ENCODE measurements around the gene PHAF1.
"Not testable (repeated sequence)": the region's sequence is repeated elsewhere in the genome, so short reads cannot be mapped to it uniquely, and the experiment has no call there.

The PHAF1 gene

DNA sequence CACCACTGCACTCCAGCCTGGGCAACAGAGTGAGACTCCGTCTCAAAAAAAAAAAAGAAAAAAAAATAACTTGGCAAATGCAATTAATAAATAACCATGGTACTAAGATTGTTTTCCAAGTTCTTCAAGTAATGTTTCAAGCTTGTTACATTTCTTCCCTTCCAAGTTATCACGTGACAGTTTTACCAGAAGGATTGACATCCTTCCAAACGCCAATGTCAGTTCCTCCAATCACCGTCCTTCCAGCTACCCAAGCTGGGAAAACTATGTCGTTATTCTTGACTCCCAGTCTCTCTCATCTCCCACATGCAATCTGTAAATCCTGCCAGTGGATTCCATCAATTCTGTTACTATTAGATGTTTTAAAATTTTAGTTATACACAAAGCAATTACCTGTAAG is 3.9 kb upstream of the PHAF1 start:
- Histone ChIP-seq H3K9me3 (replicated peaks; ENCODE audit: low read length) (no peaks in the 10 kb centered on the region), H3K4me2 (ENCODE audit: low read length) (no peak overlapping the region), H3K4me3 (ENCODE audit: low read length) (no peak overlapping the region), H3K27me3 (ENCODE audit: control insufficient read depth, insufficient read depth, low read length) (no peaks in the 10 kb centered on the region), H3K9ac (ENCODE audit: low read depth, low read length) (no peak overlapping the region), H3K36me3 (ENCODE audit: insufficient read depth, low read length) (no peaks in the 10 kb centered on the region), H3K4me1 (ENCODE audit: control insufficient read depth, insufficient read depth, low read length) (peaks cover 14% of the 10 kb centered on the region)

DNA sequence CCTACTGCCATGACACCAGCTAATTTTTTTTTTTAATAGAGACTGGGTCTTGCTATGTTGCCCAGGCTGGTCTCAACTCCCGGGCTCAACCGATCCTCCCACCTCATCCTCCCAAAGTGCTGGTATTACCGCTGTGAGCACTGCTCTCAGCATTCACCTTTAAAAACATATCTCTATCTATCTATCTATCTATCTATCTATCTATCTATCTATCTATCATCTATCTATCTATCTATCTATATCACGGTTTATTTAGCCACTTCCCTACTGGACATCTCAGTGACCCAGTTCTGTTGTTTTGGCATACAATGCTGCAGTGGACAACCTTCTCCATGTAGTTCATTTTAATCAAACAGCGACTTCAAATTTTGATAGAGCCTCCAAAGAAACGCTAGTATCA is 1.3 kb upstream of the PHAF1 start:
- Histone ChIP-seq H3K4me1 (ENCODE audit: control insufficient read depth, insufficient read depth, low read length) (peaks cover 20% of the 10 kb centered on the region), H3K4me2 (ENCODE audit: low read length) (no peak overlapping the region), H3K9ac (ENCODE audit: low read depth, low read length) (no peak overlapping the region), H3K36me3 (ENCODE audit: insufficient read depth, low read length) (no peaks in the 10 kb centered on the region), H3K4me3 (ENCODE audit: low read length) (no peak overlapping the region), H3K27me3 (ENCODE audit: control insufficient read depth, insufficient read depth, low read length) (no peaks in the 10 kb centered on the region), H3K9me3 (replicated peaks; ENCODE audit: low read length) (no peaks in the 10 kb centered on the region)

DNA sequence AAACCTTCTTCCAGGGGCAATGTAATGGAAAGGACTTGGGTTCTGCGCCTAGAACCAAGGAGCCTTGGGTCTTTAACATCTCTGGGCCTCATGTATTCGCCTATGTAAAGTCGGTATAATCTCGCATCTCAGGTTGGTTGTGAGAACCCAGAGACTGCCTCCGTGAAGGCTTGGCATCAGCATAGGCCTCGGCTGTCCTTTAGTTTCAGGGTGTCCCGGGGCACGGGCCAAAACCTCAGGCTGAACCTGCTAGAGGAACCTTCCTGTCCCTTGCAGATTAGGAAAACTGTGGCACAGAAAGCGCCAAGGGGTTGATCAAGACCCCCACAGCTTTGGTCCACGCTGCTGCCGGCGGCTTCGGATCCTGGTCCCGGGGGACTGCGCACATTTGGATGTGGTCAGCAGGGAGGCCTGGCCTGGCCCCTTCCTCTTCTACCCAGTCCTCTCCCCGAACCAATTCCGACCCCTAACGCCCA is 772 bp upstream of the PHAF1 start:
- Histone ChIP-seq H3K4me1 (ENCODE audit: control insufficient read depth, insufficient read depth, low read length) (peaks cover 20% of the 10 kb centered on the region), H3K9ac (ENCODE audit: low read depth, low read length) (peak overlapping the region; percentile 88), H3K4me3 (ENCODE audit: low read length) (peak overlapping the region; percentile 99), H3K36me3 (ENCODE audit: insufficient read depth, low read length) (no peaks in the 10 kb centered on the region), H3K27me3 (ENCODE audit: control insufficient read depth, insufficient read depth, low read length) (no peaks in the 10 kb centered on the region), H3K4me2 (ENCODE audit: low read length) (peak overlapping the region; percentile 100), H3K9me3 (replicated peaks; ENCODE audit: low read length) (no peaks in the 10 kb centered on the region)

DNA sequence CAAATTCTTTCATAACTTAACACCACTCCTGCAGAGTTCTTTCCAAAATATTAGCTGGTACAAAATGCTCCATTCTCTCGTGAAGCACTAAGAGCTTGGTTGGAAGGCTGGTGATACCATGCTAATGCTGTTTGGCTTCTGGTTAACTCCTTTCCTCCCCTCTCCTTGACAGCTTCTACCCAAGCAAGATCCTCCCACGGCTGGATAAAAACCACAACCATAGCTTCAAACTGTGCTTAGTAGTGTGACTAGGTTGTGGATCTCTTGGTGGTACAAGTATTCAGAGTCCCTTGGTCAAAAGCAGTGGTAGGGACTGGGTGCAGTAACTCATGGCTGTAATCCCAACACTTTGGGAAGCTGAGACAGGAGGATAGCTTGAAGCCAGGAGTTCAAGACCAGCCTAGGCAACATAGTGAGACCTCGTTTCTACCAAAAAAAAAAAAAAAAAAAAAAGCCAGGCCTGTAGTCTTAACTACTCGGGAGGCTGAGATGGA is 2.3 kb downstream of the PHAF1 start:
- no peaks in the 10 kb centered on the region for H3K27me3 ChIP-seq (ENCODE audit: control insufficient read depth, insufficient read depth, low read length)
- H3K4me3 ChIP-seq (ENCODE audit: low read length) = no peak overlapping the region
- H3K9ac ChIP-seq (ENCODE audit: low read depth, low read length) = no peak overlapping the region
- no peaks in the 10 kb centered on the region for H3K9me3 ChIP-seq (replicated peaks; ENCODE audit: low read length)
- no peaks in the 10 kb centered on the region for H3K36me3 ChIP-seq (ENCODE audit: insufficient read depth, low read length)
- H3K4me1 ChIP-seq (ENCODE audit: control insufficient read depth, insufficient read depth, low read length) = peaks cover 37% of the 10 kb centered on the region
- no peak overlapping the region for H3K4me2 ChIP-seq (ENCODE audit: low read length)

DNA sequence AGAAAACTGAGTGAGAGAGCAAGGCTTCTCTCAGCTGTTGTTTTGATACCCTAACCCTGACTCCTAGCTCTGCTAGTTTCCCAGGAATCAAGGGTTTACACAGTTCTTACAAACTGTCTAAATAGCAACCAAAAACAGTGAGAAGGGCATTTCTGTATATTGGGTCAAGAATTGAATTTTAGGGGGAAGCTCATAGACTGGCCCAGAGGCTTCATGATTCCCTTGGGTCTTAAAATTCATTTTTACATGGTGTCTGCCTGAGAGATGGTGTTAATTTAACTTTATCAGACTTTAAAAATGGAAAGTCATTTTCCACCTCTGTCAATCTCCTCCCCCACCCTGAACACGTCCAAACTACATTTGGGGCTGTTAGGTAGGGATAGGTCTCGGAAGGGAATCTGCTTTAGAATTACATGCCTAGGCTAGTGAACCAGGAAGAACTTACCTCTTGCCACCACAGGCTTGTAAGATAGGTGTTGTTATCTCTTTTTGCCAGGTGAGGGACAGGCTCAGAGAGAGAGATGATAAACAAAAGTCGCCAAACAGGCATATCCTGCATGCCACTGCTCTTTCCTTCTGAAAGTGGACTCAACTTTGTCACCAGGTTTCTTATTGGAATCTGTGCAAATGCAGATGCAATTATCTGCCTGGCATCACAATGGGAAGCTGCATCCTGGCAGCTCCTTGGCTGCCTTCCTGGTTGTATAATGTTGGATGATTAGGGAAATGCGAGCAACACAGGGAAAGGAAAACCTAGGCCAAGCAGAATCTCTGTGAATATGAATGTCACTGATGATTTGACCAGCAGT is 3.1 kb downstream of the PHAF1 start:
- Histone ChIP-seq H3K4me1 (ENCODE audit: control insufficient read depth, insufficient read depth, low read length) (peaks cover 40% of the 10 kb centered on the region), H3K27me3 (ENCODE audit: control insufficient read depth, insufficient read depth, low read length) (no peaks in the 10 kb centered on the region), H3K9me3 (replicated peaks; ENCODE audit: low read length) (no peaks in the 10 kb centered on the region), H3K9ac (ENCODE audit: low read depth, low read length) (no peak overlapping the region), H3K4me3 (ENCODE audit: low read length) (no peak overlapping the region), H3K36me3 (ENCODE audit: insufficient read depth, low read length) (no peaks in the 10 kb centered on the region), H3K4me2 (ENCODE audit: low read length) (no peak overlapping the region)

DNA sequence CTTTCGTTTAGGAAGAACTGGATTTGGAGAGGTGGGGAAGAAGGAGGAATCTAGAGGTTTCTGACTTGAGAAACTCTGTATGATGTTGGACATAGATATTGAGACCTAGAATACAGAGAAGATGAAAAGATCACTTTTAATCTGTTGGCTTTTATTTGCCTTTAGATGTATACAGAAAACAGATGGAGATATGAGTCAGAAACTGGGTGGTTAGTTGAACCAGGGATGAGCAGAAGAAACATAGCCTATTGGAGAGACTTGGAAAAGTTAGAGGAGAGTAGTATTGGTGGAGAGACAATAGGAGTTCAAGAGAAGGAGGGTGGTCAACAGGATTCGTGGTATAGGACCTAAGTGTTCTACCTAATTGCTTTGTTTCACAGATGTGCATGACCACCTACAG is 5.1 kb downstream of the PHAF1 start:
- no peak overlapping the region for H3K4me3 ChIP-seq (ENCODE audit: low read length)
- H3K4me1 ChIP-seq (ENCODE audit: control insufficient read depth, insufficient read depth, low read length) = peaks cover 31% of the 10 kb centered on the region
- H3K36me3 ChIP-seq (ENCODE audit: insufficient read depth, low read length) = peaks cover 1% of the 10 kb centered on the region
- no peak overlapping the region for H3K4me2 ChIP-seq (ENCODE audit: low read length)
- H3K27me3 ChIP-seq (ENCODE audit: control insufficient read depth, insufficient read depth, low read length) = no peaks in the 10 kb centered on the region
- no peaks in the 10 kb centered on the region for H3K9me3 ChIP-seq (replicated peaks; ENCODE audit: low read length)
- H3K9ac ChIP-seq (ENCODE audit: low read depth, low read length) = no peak overlapping the region

DNA sequence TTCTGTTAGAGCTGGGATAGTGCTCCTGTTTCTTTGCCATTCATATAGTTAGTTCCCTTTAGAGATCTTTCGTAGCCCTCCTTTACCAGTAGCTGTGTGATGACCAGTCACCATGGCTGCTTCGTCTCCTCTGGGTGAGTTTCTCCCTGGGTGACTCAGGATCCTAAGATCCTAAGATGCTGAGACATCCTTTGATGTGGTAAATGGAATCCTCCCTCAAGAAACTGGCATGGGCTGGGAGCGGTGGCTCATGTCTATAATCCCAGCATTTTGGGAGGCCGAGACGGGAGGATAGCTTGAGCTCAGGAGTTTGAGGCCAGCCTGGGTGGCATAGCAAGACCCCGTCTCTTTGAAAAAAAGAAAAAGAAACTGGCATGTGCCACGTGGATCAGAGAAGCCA is 5.9 kb downstream of the PHAF1 start:
- H3K9me3 ChIP-seq (replicated peaks; ENCODE audit: low read length) = no peaks in the 10 kb centered on the region
- H3K9ac ChIP-seq (ENCODE audit: low read depth, low read length) = no peak overlapping the region
- no peak overlapping the region for H3K4me3 ChIP-seq (ENCODE audit: low read length)
- H3K36me3 ChIP-seq (ENCODE audit: insufficient read depth, low read length) = peaks cover 10% of the 10 kb centered on the region
- H3K4me1 ChIP-seq (ENCODE audit: control insufficient read depth, insufficient read depth, low read length) = peaks cover 28% of the 10 kb centered on the region
- no peak overlapping the region for H3K4me2 ChIP-seq (ENCODE audit: low read length)
- H3K27me3 ChIP-seq (ENCODE audit: control insufficient read depth, insufficient read depth, low read length) = no peaks in the 10 kb centered on the region

DNA sequence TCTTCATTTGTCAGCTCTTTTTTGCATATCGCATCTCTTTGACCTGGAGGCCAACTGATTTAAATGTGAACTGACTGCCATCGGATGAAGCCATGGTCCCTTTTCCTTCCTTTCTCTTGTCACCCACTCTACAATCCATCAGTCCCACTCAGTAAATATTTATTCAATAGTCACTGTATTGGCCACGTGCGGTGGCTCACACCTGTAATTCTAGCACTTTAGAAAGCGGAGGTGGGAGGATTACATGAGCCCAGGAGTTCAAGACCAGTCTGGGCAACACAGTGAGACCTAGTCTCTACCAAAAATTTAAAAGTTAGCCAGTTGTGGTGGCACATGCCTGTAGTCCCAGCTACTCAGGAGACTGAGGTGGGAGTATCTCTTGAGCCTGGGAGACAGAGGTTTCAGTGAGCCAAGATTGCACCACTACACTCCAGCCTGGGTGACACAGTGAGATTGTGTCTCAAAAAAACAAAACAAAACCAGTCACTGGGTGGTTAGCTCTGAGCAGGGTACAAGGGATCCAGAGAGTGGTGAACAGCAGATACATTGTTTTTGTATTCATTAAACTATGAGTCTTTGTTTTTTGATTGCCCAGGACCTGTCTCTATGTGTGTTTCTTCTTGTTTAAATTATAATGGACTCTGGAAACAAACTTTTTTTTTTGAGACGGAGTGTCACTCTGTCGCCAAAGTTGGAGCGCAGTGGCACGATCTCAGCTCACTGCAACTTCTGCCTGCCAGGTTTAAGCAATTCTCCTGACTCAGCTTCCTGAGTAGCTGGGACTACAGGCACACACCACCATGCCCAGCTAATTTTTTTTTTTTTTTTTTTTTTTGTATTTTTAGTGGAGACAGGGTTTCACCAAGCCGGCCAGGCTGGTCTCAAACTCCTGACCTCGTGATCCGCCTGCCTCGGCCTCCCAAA is 6.9 kb downstream of the PHAF1 start:
- Histone ChIP-seq H3K4me3 (ENCODE audit: low read length) (no peak overlapping the region), H3K4me2 (ENCODE audit: low read length) (no peak overlapping the region), H3K9me3 (replicated peaks; ENCODE audit: low read length) (no peaks in the 10 kb centered on the region), H3K9ac (ENCODE audit: low read depth, low read length) (no peak overlapping the region), H3K4me1 (ENCODE audit: control insufficient read depth, insufficient read depth, low read length) (peaks cover 20% of the 10 kb centered on the region), H3K36me3 (ENCODE audit: insufficient read depth, low read length) (peaks cover 12% of the 10 kb centered on the region), H3K27me3 (ENCODE audit: control insufficient read depth, insufficient read depth, low read length) (no peaks in the 10 kb centered on the region)

DNA sequence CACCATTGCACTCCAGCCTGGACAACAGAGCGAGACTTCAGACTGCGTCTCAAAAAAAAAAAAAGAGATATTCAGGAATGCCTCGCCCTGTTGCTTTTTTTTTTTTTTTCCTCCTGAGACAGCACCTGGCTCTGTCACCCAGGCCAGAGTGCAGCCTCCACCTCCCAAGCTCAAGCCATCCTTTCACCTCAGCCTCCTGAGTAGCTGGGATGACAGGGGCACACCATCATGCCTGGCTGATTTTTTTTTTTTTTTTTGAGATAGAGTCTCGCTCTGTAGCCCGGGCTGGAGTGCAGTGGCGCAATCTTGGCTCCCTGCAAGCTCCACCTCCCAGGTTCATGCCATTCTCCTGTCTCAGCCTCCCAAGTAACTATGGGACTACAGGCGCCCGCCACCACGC is 8.0 kb downstream of the PHAF1 start:
- peaks cover 12% of the 10 kb centered on the region for H3K36me3 ChIP-seq (ENCODE audit: insufficient read depth, low read length)
- no peaks in the 10 kb centered on the region for H3K27me3 ChIP-seq (ENCODE audit: control insufficient read depth, insufficient read depth, low read length)
- no peaks in the 10 kb centered on the region for H3K9me3 ChIP-seq (replicated peaks; ENCODE audit: low read length)
- H3K4me2 ChIP-seq (ENCODE audit: low read length) = no peak overlapping the region
- peaks cover 20% of the 10 kb centered on the region for H3K4me1 ChIP-seq (ENCODE audit: control insufficient read depth, insufficient read depth, low read length)
- no peak overlapping the region for H3K4me3 ChIP-seq (ENCODE audit: low read length)
- H3K9ac ChIP-seq (ENCODE audit: low read depth, low read length) = no peak overlapping the region

DNA sequence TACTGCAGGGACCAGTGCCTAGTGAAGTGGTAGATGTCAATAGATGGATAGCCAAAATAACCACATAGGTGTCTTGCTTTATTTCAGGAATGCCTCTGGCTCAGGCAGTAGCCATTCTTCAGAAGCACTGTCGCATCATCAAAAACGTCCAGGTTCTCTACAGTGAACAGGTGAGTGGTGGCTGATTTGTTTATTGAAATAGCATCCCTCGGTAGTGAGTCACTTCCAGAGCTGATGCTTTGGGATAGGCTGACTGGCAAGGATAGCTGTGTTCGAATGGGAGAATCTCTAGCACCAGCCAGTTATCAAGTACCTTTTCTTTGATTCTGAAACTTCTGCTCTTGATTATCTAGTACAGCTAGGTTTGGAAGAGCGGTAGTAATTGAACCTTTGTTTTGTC is 10.3 kb downstream of the PHAF1 start:
- Histone ChIP-seq H3K36me3 (ENCODE audit: insufficient read depth, low read length) (peaks cover 19% of the 10 kb centered on the region), H3K9me3 (replicated peaks; ENCODE audit: low read length) (no peaks in the 10 kb centered on the region), H3K4me1 (ENCODE audit: control insufficient read depth, insufficient read depth, low read length) (peaks cover 18% of the 10 kb centered on the region), H3K4me2 (ENCODE audit: low read length) (no peak overlapping the region), H3K4me3 (ENCODE audit: low read length) (no peak overlapping the region), H3K9ac (ENCODE audit: low read depth, low read length) (no peak overlapping the region), H3K27me3 (ENCODE audit: control insufficient read depth, insufficient read depth, low read length) (no peaks in the 10 kb centered on the region)

DNA sequence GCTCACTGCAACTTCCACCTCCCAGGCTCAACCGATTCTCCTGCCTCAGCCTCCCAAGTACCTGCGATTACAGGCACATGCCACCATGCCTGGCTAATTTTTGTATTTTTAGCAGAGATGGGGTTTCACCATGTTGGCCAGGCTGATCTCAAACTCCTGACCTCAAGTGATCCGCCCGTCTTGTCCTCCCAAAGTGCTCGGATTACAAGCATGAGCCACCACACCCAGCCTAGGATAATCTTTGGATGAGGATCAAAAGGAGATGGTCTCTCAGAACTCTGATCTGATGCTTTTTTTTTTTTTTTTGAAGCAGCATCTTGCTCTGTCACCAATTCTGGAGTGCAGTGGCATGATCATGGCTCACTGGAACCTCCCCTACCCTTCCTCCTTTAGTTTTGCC is 13.1 kb downstream of the PHAF1 start:
- not testable (repeated sequence) for H3K9me3 ChIP-seq (replicated peaks; ENCODE audit: low read length); H3K4me2 ChIP-seq (ENCODE audit: low read length); H3K9ac ChIP-seq (ENCODE audit: low read depth, low read length); H3K4me1 ChIP-seq (ENCODE audit: control insufficient read depth, insufficient read depth, low read length); H3K27me3 ChIP-seq (ENCODE audit: control insufficient read depth, insufficient read depth, low read length); H3K4me3 ChIP-seq (ENCODE audit: low read length)
- peaks cover 23% of the 10 kb centered on the region for H3K36me3 ChIP-seq (ENCODE audit: insufficient read depth, low read length)

All from skeletal muscle satellite cell (primary cell).